Muscle of leg (tissue), 11 donors: ENCODE data around the gene LRRC36. TPM values are rescaled to one million over a fixed set of nuclear protein-coding genes. Genes with fewer than 3 reads are reported as not detected.

Experiments used
- DNase-seq: peaks from one replicate; pipeline ENCODE4 v3.0.0; 2013
- H3K27ac ChIP-seq: one replicate; pipeline ENCODE4 v1.5.1; 2013; ENCODE audit warnings: mild to moderate bottlenecking, low read length, control low read depth
- H3K27me3 ChIP-seq: one replicate; pipeline ENCODE4 v1.6.1; 2013; ENCODE audit warnings: low read length; ENCODE audit not compliant: control insufficient read depth, insufficient read depth
- H3K36me3 ChIP-seq: one replicate; pipeline ENCODE4 v1.6.1; 2013; ENCODE audit warnings: low read length; ENCODE audit not compliant: control insufficient read depth, insufficient read depth
- H3K4me1 ChIP-seq: one replicate; pipeline ENCODE4 v1.6.1; 2013; ENCODE audit warnings: low read length; ENCODE audit not compliant: control insufficient read depth, insufficient read depth
- H3K4me3 ChIP-seq: one replicate; pipeline ENCODE4 v1.5.1; 2013; ENCODE audit warnings: low read length, control low read depth
- H3K9me3 ChIP-seq: replicated peaks from 2 replicates; pipeline ENCODE4 v1.6.1; 2013; ENCODE audit warnings: low read depth, low read length; ENCODE audit not compliant: control insufficient read depth
- WGBS: methylation state at CpG from one replicate; pipeline ENCODE4 v1.1.5; 2013; ENCODE audit warnings: missing lambda C conversion rate; ENCODE audit not compliant: insufficient coverage; 5-methylcytosine and 5-hydroxymethylcytosine counted together
- polyA plus RNA-seq, 8 donors: library from polyadenylated mRNA; unstranded; fragments of 120-200 nt; gene quantifications; one replicate each; pipeline versions ENCODE4 v1.2.1 to v1.2.3, GENCODE V29; 2013; ENCODE audit warnings: inconsistent platforms in 1 of 8, low replicate concordance in 1 of 8; ENCODE audit not compliant: insufficient read length in 8 of 8, insufficient read depth in 1 of 8
- total RNA-seq: library from RNA; stranded (reverse); fragments of 120-200 nt; gene quantifications from one replicate; pipeline ENCODE4 v1.2.4, GENCODE V29; 2013

LRRC36 gene
- total and polyA plus RNA-seq, 9 donors = 0.21 to 2.4 (median 0.38) TPM; not detected in 1

DNA sequence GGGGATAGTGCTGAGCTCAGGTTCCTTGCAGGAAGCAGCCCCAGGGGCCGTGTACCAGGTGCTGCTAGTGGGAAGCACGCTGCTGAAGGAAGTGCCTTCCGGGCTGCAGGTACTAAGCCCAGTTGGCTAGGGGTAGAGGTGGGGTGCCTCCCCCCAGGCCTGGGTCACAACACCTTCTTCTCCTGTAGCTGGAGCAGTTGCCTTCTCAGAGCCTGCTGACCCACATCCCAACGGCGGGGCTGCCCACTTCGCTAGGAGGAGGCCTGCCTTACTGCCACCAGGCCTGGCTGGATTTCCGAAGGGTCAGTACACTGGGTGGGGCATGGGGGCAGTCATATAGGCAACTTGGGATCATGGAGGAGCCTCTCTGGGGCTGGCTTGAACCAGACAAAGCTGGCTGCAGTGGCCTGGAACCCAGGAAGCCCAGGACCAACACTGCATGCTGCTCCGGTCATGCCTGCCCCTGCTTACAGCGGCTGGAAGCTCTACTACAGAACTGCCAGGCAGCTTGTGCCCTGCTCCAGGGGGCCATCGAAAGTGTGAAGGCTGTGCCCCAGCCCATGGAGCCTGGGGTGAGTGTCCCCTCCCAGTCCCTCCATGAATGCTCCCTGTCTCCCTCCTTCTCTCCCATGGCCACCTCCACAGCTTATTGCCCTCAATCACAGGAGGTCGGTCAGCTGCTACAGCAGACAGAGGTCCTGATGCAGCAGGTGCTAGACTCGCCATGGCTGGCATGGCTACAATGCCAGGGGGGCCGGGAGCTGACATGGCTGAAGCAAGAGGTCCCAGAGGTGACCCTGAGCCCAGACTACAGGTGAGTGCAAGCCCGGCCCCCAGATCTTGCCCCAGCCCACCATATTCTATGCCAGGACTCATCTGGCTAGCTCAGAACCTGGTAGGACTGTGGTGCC, 44.8 kb upstream of the LRRC36 start:
- 85% methylated on average over 12 of the region's 14 CpGs for WGBS
- DNase-seq = no peak

DNA sequence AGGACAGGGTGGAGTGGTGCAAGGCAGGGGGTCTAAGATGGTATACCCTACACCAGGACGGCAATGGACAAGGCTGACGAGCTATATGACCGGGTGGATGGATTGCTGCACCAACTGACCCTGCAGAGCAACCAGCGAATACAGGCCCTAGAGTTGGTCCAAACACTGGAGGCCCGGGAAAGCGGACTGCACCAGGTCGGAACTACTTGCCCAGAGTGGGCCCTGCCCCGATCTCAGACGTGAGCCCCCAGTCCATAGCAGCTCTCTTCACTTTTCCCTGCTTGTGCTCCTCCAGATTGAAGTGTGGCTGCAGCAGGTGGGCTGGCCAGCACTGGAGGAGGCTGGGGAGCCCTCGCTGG, 44.2 kb upstream of the LRRC36 start:
- no peak overlapping the region for H3K4me3 ChIP-seq
- H3K9me3 ChIP-seq = no peaks in the 10 kb centered on the region
- H3K27ac ChIP-seq = no peak overlapping the region
- H3K27me3 ChIP-seq = no peaks in the 10 kb centered on the region
- no peak for DNase-seq
- WGBS = 92% methylated on average over 9 of the region's 10 CpGs
- peaks cover 28% of the 10 kb centered on the region for H3K36me3 ChIP-seq
- peaks cover 34% of the 10 kb centered on the region for H3K4me1 ChIP-seq

More for the DNA sequence above, 44.8 kb upstream of the LRRC36 start:
- no peaks in the 10 kb centered on the region for H3K27me3 ChIP-seq
- no peak overlapping the region for H3K27ac ChIP-seq
- peaks cover 30% of the 10 kb centered on the region for H3K36me3 ChIP-seq
- H3K9me3 ChIP-seq = no peaks in the 10 kb centered on the region
- peaks cover 36% of the 10 kb centered on the region for H3K4me1 ChIP-seq
- no peak overlapping the region for H3K4me3 ChIP-seq

DNA sequence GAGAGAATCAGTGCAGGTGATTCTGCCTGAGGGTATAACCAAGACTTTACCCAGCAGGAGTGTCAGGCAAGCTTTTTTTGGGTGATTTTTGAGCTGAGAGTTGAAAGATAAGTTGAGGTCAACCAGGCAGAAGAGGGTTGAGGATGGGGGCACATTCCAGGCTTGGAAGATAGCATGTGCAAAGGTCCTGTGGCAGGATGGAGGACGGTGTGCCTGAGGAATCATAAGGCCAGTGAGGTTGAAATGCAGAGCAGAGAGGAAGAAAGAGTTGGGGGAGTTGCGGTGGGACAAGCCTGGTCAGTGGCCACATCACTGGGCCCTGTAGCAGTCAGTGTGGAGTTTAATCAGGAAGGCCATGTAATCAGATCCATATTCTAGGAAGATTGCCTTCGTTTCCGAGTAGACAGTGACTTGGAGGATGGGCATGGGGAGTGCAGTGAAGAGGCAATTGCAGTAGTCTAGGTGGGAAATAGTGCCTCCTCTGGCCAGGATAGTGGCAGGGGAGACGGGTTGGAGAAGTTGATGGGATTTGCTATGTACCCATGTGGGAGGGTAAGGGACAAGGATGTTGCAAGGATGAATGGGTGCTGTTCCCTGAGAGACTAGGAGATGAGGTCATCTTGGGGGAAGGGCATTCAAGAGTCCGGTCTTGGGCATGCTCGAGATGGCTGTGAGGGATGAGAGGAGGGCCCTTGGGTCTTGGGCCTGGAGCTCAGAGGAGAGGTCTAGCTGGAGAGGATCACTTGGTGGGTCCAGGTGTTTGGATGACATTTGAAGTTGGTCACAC, 43.4 kb upstream of the LRRC36 start:
- peaks cover 26% of the 10 kb centered on the region for H3K4me1 ChIP-seq
- DNase-seq = no peak
- H3K4me3 ChIP-seq = no peak overlapping the region
- H3K27me3 ChIP-seq = no peaks in the 10 kb centered on the region
- WGBS = 85% methylated on average over 7 of the region's 7 CpGs
- no peaks in the 10 kb centered on the region for H3K9me3 ChIP-seq
- no peak overlapping the region for H3K27ac ChIP-seq
- H3K36me3 ChIP-seq = peaks cover 33% of the 10 kb centered on the region

DNA sequence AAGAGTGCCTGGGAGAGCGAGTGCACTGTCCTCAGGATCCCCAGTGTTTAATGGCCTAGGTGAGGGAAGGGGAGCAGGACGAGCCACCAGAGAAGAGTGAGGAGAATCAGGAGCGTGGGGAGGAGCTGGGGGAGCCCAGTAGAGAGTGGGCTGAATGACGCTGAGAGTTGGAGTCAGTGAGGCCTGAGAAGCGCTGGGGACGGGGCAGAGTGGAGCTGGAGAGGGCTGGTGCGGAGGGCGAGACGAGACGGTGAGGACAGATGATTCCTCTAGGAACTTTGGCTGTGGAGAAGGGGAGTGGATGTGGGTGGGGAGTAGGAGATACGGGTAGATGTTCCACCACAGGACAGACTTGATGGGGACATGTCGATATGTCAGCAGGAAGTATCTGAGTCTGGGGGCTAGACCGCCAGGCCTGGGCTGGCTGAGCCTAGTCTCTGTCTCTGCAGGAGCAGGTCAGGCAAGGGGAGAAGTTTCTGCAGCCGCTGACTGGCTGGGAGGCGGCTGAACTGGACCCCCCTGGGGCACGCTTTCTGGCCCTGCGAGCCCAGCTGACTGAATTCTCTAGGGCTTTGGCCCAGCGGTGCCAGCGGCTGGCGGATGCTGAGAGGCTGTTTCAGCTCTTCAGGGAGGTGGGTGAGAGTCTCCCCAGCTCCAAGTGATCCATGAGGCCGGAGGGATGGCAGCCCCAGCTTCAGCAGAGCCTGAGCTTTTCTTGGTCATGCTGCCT, 42.6 kb upstream of the LRRC36 start:
- Histone ChIP-seq H3K4me1 (peaks cover 21% of the 10 kb centered on the region), H3K27me3 (no peaks in the 10 kb centered on the region)
- 81% methylated on average over 21 of the region's 21 CpGs for WGBS

DNA sequence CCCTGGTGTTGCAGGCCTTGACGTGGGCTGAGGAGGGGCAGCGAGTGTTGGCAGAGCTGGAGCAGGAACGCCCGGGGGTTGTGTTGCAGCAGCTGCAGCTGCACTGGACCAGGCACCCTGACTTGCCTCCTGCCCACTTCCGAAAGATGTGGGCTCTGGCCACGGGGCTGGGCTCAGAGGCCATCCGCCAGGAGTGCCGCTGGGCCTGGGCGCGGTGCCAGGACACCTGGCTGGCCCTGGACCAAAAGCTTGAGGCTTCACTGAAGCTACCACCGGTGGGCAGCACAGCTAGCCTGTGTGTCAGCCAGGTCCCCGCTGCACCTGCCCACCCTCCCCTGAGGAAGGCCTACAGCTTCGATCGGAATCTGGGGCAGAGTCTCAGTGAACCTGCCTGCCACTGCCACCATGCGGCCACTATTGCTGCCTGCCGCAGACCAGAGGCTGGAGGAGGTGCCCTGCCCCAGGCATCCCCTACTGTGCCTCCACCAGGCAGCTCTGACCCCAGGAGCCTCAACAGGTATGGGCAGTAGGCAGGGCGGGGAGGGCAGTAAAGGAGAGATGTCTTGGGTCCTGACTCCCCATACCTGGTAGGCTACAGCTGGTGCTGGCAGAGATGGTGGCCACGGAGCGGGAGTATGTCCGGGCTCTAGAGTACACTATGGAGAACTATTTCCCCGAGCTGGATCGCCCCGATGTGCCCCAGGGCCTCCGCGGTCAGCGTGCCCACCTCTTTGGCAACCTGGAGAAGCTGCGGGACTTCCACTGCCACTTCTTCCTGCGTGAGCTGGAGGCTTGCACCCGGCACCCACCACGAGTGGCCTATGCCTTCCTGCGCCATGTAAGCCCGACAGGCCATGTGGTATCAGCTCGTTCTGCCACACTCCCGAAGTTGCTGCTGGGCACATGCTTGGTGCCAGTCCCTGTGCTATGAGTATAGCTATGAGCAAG, 41.6 kb upstream of the LRRC36 start:
- Histone ChIP-seq H3K9me3 (no peaks in the 10 kb centered on the region), H3K27me3 (no peaks in the 10 kb centered on the region), H3K4me1 (peaks cover 16% of the 10 kb centered on the region), H3K27ac (no peak overlapping the region), H3K4me3 (no peak overlapping the region), H3K36me3 (peaks cover 33% of the 10 kb centered on the region)
- no peak for DNase-seq
- WGBS = 75% methylated on average over 31 of the region's 34 CpGs

More for the DNA sequence above, 42.6 kb upstream of the LRRC36 start:
- Histone ChIP-seq H3K36me3 (peaks cover 33% of the 10 kb centered on the region), H3K27ac (no peak overlapping the region), H3K4me3 (no peak overlapping the region), H3K9me3 (no peaks in the 10 kb centered on the region)
- no peak for DNase-seq

DNA sequence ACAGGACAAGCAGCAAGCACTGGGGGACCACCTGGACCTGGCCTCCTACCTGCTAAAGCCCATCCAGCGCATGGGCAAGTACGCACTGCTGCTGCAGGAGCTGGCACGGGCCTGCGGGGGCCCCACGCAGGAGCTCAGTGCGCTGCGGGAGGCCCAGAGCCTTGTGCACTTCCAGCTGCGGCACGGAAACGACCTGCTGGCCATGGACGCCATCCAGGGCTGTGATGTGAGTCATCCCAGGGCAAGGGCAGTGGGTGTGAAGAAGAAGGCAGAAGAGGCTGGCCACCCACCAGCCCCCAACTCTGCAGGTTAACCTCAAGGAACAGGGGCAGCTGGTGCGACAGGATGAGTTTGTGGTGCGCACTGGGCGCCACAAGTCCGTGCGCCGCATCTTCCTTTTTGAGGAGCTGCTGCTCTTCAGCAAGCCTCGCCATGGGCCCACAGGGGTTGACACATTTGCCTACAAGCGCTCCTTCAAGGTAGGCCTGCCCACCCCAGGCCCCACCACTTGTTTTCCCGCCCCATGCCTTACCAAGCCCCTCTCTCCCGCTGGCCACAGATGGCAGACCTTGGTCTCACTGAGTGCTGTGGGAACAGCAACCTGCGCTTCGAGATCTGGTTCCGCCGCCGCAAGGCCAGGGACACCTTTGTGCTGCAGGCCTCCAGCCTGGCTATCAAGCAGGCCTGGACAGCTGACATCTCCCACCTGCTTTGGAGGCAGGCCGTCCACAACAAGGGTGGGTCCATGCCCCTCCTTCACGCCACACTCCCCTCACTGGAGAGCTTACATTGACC, 40.0 kb upstream of the LRRC36 start:
- DNase-seq = no peak
- 91% methylated on average over 24 of the region's 28 CpGs for WGBS
- H3K4me1 ChIP-seq = peaks cover 11% of the 10 kb centered on the region
- no peaks in the 10 kb centered on the region for H3K27me3 ChIP-seq
- H3K27ac ChIP-seq = no peak overlapping the region
- H3K36me3 ChIP-seq = peaks cover 33% of the 10 kb centered on the region
- H3K4me3 ChIP-seq = no peak overlapping the region
- H3K9me3 ChIP-seq = no peaks in the 10 kb centered on the region

DNA sequence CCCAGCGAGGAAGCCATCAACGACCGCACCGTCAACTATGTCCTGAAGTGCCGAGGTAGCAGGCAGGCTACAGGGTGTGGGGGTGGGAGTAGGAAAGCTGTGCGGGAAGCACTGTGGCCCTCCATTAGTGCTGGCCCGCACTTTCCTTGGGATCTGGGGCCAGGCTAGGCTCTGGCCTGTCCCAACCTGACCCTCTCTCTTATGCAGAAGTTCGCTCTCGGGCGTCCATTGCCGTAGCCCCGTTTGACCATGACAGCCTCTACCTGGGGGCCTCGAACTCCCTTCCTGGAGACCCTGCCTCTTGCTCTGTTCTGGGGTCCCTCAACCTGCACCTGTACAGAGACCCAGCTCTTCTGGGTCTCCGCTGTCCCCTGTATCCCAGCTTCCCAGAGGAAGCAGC, 38.7 kb upstream of the LRRC36 start:
- Histone ChIP-seq H3K9me3 (no peaks in the 10 kb centered on the region), H3K36me3 (peaks cover 21% of the 10 kb centered on the region), H3K27ac (no peak overlapping the region), H3K4me1 (peaks cover 11% of the 10 kb centered on the region), H3K4me3 (no peak overlapping the region), H3K27me3 (no peaks in the 10 kb centered on the region)
- DNase-seq = no peak
- 94% methylated on average over 7 of the region's 14 CpGs for WGBS

DNA sequence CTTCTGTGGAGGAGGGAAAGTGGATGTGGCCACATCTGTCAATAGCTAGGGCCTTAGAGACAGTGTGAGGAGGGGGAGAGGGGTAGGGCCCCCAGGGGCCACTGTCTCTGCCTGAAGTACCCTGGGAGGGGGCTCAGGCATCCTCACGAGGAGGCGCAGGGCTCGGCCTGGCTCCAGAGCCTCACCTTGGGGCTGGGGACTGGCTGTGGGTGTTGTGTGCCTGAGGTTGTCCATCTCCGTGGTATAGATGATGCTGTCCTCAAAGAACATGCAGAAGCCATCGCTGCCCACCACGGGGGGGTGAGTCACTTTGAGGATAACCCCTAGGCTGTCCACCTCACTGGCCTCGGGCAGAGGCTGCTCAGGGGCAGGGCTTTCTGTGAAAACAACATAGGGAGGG, 35.2 kb upstream of the LRRC36 start:
- DNase-seq = no peak
- H3K27me3 ChIP-seq = peaks cover 5% of the 10 kb centered on the region
- peaks cover 3% of the 10 kb centered on the region for H3K4me1 ChIP-seq
- no peaks in the 10 kb centered on the region for H3K9me3 ChIP-seq
- H3K36me3 ChIP-seq = peaks cover 6% of the 10 kb centered on the region
- 78% methylated on average over 6 of the region's 7 CpGs for WGBS
- H3K27ac ChIP-seq = no peak overlapping the region
- H3K4me3 ChIP-seq = no peak overlapping the region
